ENCODE results near the gene NEUROG3. TPM values are rescaled to one million over a fixed set of nuclear protein-coding genes. Genes with fewer than 3 reads are reported as not detected.

The NEUROG3 gene
- total RNA-seq, 3 donors from 2014 or later: 0.35 to 6.7 (median 0.78) TPM

- Histone ChIP-seq H3K4me1 (ENCODE audit: low read depth) (no peaks in the 10 kb centered on the region), H3K4me3 (no peak overlapping the region), H3K9me3 (no peaks in the 10 kb centered on the region), H3K36me3 (ENCODE audit: low read depth) (no peaks in the 10 kb centered on the region)
- ATAC-seq (no peak), DNase-seq (no peak)
- intact Hi-C loops (cut with DNase I, micrococcal nuclease): no loop called here
- no peak for TF ChIP-seq CTCF (IDR thresholded peaks at IDR 0.05)
These were observed 40.9 kb upstream of the NEUROG3 start for GRCh38 chr10:69614130-69614529.

GRCh38 chr10:69612760-69613159 lies 39.5 kb upstream of the NEUROG3 start:
- DNase-seq: no peak
- no peak for ATAC-seq
- intact Hi-C loops (cut with DNase I, micrococcal nuclease): no loop called here

GRCh38 chr10:69609077-69609476 lies 35.9 kb upstream of the NEUROG3 start:
- no peak for DNase-seq
- intact Hi-C loops (cut with DNase I, micrococcal nuclease): no loop called here
- Histone ChIP-seq H3K4me1 (ENCODE audit: low read depth) (no peaks in the 10 kb centered on the region), H3K9me3 (no peaks in the 10 kb centered on the region), H3K36me3 (ENCODE audit: low read depth) (no peaks in the 10 kb centered on the region), H3K4me3 (no peak overlapping the region)
- no peak for ATAC-seq
- TF ChIP-seq CTCF (IDR thresholded peaks at IDR 0.05): no peak

More at GRCh38 chr10:69612760-69613159, 39.5 kb upstream of the NEUROG3 start:
- H3K4me3 ChIP-seq: no peak overlapping the region
- TF ChIP-seq CTCF (IDR thresholded peaks at IDR 0.05): no peak
- no peaks in the 10 kb centered on the region for H3K9me3 ChIP-seq
- H3K4me1 ChIP-seq (ENCODE audit: low read depth): no peaks in the 10 kb centered on the region
- no peaks in the 10 kb centered on the region for H3K36me3 ChIP-seq (ENCODE audit: low read depth)

GRCh38 chr10:69600761-69601330 lies 27.6 kb upstream of the NEUROG3 start:
- TF ChIP-seq CTCF (IDR thresholded peaks at IDR 0.05): no peak
- ATAC-seq: no peak
- Histone ChIP-seq H3K9me3 (no peaks in the 10 kb centered on the region), H3K4me1 (ENCODE audit: low read depth) (no peaks in the 10 kb centered on the region), H3K4me3 (no peak overlapping the region), H3K36me3 (ENCODE audit: low read depth) (no peaks in the 10 kb centered on the region)
- intact Hi-C loops (cut with DNase I, micrococcal nuclease): no loop called here
- no peak for DNase-seq

- no peaks in the 10 kb centered on the region for H3K36me3 ChIP-seq (ENCODE audit: low read depth)
- TF ChIP-seq CTCF (IDR thresholded peaks at IDR 0.05): no peak
- H3K9me3 ChIP-seq: no peaks in the 10 kb centered on the region
- no peaks in the 10 kb centered on the region for H3K4me1 ChIP-seq (ENCODE audit: low read depth)
- DNase-seq (no peak), ATAC-seq (no peak)
- no peak overlapping the region for H3K4me3 ChIP-seq
- intact Hi-C loops (cut with DNase I, micrococcal nuclease): no loop called here
These were observed 15.1 kb upstream of the NEUROG3 start for GRCh38 chr10:69588358-69588757.

GRCh38 chr10:69584624-69585023 lies 11.4 kb upstream of the NEUROG3 start:
- intact Hi-C loops (cut with DNase I, micrococcal nuclease): no loop called here

More at GRCh38 chr10:69584624-69585023, 11.4 kb upstream of the NEUROG3 start:
- DNase-seq (no peak), ATAC-seq (no peak)
- Histone ChIP-seq H3K9me3 (no peaks in the 10 kb centered on the region), H3K36me3 (ENCODE audit: low read depth) (no peaks in the 10 kb centered on the region), H3K4me1 (ENCODE audit: low read depth) (no peaks in the 10 kb centered on the region), H3K4me3 (no peak overlapping the region)
- no peak for TF ChIP-seq CTCF (IDR thresholded peaks at IDR 0.05)
